Naive thymus-derived CD4-positive, alpha-beta T cell (primary cell): ENCODE results near the gene SIK2. TPM values are rescaled to one million over a fixed set of nuclear protein-coding genes. Genes with fewer than 3 reads are reported as not detected.

ENCODE experiments used
- ATAC-seq: fragments of 150-1000 bp; cut with Tn5 transposase; 2 replicates; pipeline ENCODE4 v1.10.0; 2021; ENCODE audit warnings: mild to moderate bottlenecking, moderate library complexity
- CTCF ChIA-PET: fragments of 350-600 bp; sonication (Branson Sonifier 250); formaldehyde crosslinking; loops from one replicate; lab custom pipeline; 2021; ENCODE audit warnings: antibody characterized with exemption; lab: Charles Lee
- POLR2A ChIA-PET: fragments of 350-600 bp; sonication (Branson Sonifier 250); formaldehyde crosslinking; loops from one replicate; lab custom pipeline; 2021; ENCODE audit warnings: antibody characterized with exemption, inconsistent platforms; lab: Charles Lee
- DNase-seq, 9 donors: peaks; one replicate each; pipeline versions ENCODE4 v3.0.0 to v3.0.0-alpha.2; 2020 to 2022; ENCODE audit warnings: mixed read lengths in 1 of 9
- H3K27ac ChIP-seq: one replicate; pipeline ENCODE4 v1.7.0; 2013; ENCODE audit warnings: mild to moderate bottlenecking, low read depth, low read length, moderate library complexity
- H3K27me3 ChIP-seq, 2 donors: one replicate each; pipeline ENCODE4 v1.7.0; 2013; ENCODE audit warnings: low read length in 2 of 2, mild to moderate bottlenecking in 2 of 2, moderate library complexity in 2 of 2; ENCODE audit not compliant: control insufficient read depth in 2 of 2, insufficient read depth in 2 of 2
- H3K36me3 ChIP-seq, 3 experiments: 1 replicate in 2 of 3; 2 replicates in 1 of 3; pipeline ENCODE4 v1.7.0; 2013; ENCODE audit warnings: low read length in 3 of 3, mild to moderate bottlenecking in 3 of 3, moderate library complexity in 1 of 3; ENCODE audit not compliant: insufficient read depth in 3 of 3, control insufficient read depth in 2 of 3
- H3K4me1 ChIP-seq, 2 donors: one replicate each; pipeline ENCODE4 v1.7.0; 2013; ENCODE audit warnings: low read length in 2 of 2, mild to moderate bottlenecking in 2 of 2, moderate library complexity in 1 of 2; ENCODE audit not compliant: control insufficient read depth in 2 of 2, insufficient read depth in 2 of 2
- H3K4me3 ChIP-seq: 2 replicates; pipeline ENCODE4 v1.7.0; 2013; ENCODE audit warnings: mild to moderate bottlenecking, low read length
- H3K9me3 ChIP-seq, 3 experiments: 1 replicate in 2 of 3; 2 replicates in 1 of 3; pipeline ENCODE4 v1.7.0; 2013; ENCODE audit warnings: low read length in 3 of 3; ENCODE audit not compliant: control insufficient read depth in 2 of 3
- H3K27ac Mint-ChIP-seq, 9 donors: one replicate each; pipeline ENCODE4 v1.8.0; 2020 to 2022; ENCODE audit warnings: mixed read lengths in 9 of 9, mild to moderate bottlenecking in 8 of 9, moderate library complexity in 5 of 9, inconsistent platforms in 2 of 9
- H3K27me3 Mint-ChIP-seq, 5 donors: one replicate each; pipeline ENCODE4 v1.8.0; 2021 to 2022; ENCODE audit warnings: mixed read lengths in 5 of 5, mild to moderate bottlenecking in 1 of 5
- H3K36me3 Mint-ChIP-seq, 5 donors: one replicate each; pipeline ENCODE4 v1.8.0; 2020 to 2022; ENCODE audit warnings: mixed read lengths in 5 of 5, mild to moderate bottlenecking in 3 of 5, inconsistent platforms in 1 of 5
- H3K4me1 Mint-ChIP-seq, 7 donors: one replicate each; pipeline ENCODE4 v1.8.0; 2020 to 2022; ENCODE audit warnings: mixed read lengths in 7 of 7, mild to moderate bottlenecking in 3 of 7, inconsistent platforms in 1 of 7
- H3K4me3 Mint-ChIP-seq, 10 donors: one replicate each; pipeline ENCODE4 v1.8.0; 2020 to 2022; ENCODE audit warnings: mild to moderate bottlenecking in 10 of 10, mixed read lengths in 10 of 10, moderate library complexity in 6 of 10, inconsistent platforms in 2 of 10
- H3K9me3 Mint-ChIP-seq, 11 donors: one replicate each; pipeline ENCODE4 v1.8.0; 2020 to 2022; ENCODE audit warnings: mixed read lengths in 11 of 11, mild to moderate bottlenecking in 4 of 11, inconsistent platforms in 1 of 11, moderate library complexity in 1 of 11
- intact Hi-C, 2 donors: fragments of 100-400 bp; cut with micrococcal nuclease; formaldehyde crosslinking; loops; one replicate each; pipeline ENCODE4 v1.15.1; 2023
- polyA plus RNA-seq, 2 donors: library from polyadenylated mRNA; unstranded; fragments of 300-500 nt; fragmentation: Illumina TruSeq; gene quantifications; one replicate each; pipeline ENCODE4 v1.2.3, GENCODE V29; 2021
- total RNA-seq, 6 experiments: library from RNA in 5 of 6; stranded (reverse) in 5 of 6; gene quantifications; 1 replicate in 5 of 6; 2 replicates in 1 of 6; pipeline ENCODE4 v1.2.3 and lab custom pipeline; 2021 to 2026

Gene SIK2
- total and polyA plus RNA-seq, 7 experiments from 2014 or later: 0.19 to 12.9 (median 9.4) TPM

- Histone ChIP-seq H3K27ac (no peak overlapping the region), H3K36me3 (peaks cover 0 to 4% (median 0%) of the 10 kb centered on the region in 3 experiments), H3K27me3 (no peaks in the 10 kb centered on the region), H3K4me1 (no peaks in the 10 kb centered on the region), H3K4me3 (no peak overlapping the region), H3K9me3 (no peaks in the 10 kb centered on the region)
- no peak for DNase-seq
- H3K27me3 Mint-ChIP-seq: no peaks in the 10 kb centered on the region
- H3K9me3 Mint-ChIP-seq: peaks cover 0 to 2% (median 0%) of the 10 kb centered on the region in 11 donors
- H3K4me1 Mint-ChIP-seq: peaks cover 10 to 48% (median 36%) of the 10 kb centered on the region in 7 donors
- CTCF ChIA-PET: no interaction called here
- no peak overlapping the region for H3K27ac Mint-ChIP-seq
- no peak overlapping the region for H3K4me3 Mint-ChIP-seq
- POLR2A ChIA-PET: no interaction called here
- H3K36me3 Mint-ChIP-seq: peaks cover 8 to 50% (median 37%) of the 10 kb centered on the region in 5 donors
- intact Hi-C loops: no loop called here
- ATAC-seq: no peak
These were observed 35.6 kb downstream of the SIK2 start for GRCh38 chr11:111637885-111638284.

- H3K27ac Mint-ChIP-seq: no peak overlapping the region
- H3K27me3 Mint-ChIP-seq: no peaks in the 10 kb centered on the region
- CTCF ChIA-PET: no interaction called here
These were observed 37.1 kb downstream of the SIK2 start for GRCh38 chr11:111639226-111639925.

GRCh38 chr11:111641339-111642015, 39.2 kb downstream of the SIK2 start:
- ChIA-PET CTCF (no interaction called here), POLR2A (no interaction called here)
- H3K4me3 Mint-ChIP-seq: no peak overlapping the region
- Histone ChIP-seq H3K27ac (no peak overlapping the region), H3K27me3 (no peaks in the 10 kb centered on the region), H3K4me3 (no peak overlapping the region), H3K36me3 (peaks cover 0 to 4% (median 0%) of the 10 kb centered on the region in 3 experiments), H3K4me1 (no peaks in the 10 kb centered on the region), H3K9me3 (no peaks in the 10 kb centered on the region)
- intact Hi-C loops: no loop called here
- DNase-seq: no peak
- no peaks in the 10 kb centered on the region for H3K9me3 Mint-ChIP-seq
- H3K36me3 Mint-ChIP-seq: peaks cover 8 to 41% (median 35%) of the 10 kb centered on the region in 5 donors
- no peaks in the 10 kb centered on the region for H3K27me3 Mint-ChIP-seq
- no peak overlapping the region for H3K27ac Mint-ChIP-seq
- peaks cover 7 to 28% (median 10%) of the 10 kb centered on the region in 7 donors for H3K4me1 Mint-ChIP-seq
- no peak for ATAC-seq

More at GRCh38 chr11:111639226-111639925, 37.1 kb downstream of the SIK2 start:
- DNase-seq (no peak), ATAC-seq (no peak)
- peaks cover 0 to 4% (median 0%) of the 10 kb centered on the region in 3 experiments for H3K36me3 ChIP-seq
- H3K4me3 ChIP-seq: no peak overlapping the region
- Mint-ChIP-seq H3K9me3 (peaks cover 0 to 2% (median 0%) of the 10 kb centered on the region in 11 donors), H3K4me3 (no peak overlapping the region), H3K4me1 (peaks cover 8 to 43% (median 21%) of the 10 kb centered on the region in 7 donors), H3K36me3 (peaks cover 8 to 44% (median 37%) of the 10 kb centered on the region in 5 donors)
- no peaks in the 10 kb centered on the region for H3K4me1 ChIP-seq
- no peaks in the 10 kb centered on the region for H3K9me3 ChIP-seq
- no peaks in the 10 kb centered on the region for H3K27me3 ChIP-seq
- POLR2A ChIA-PET: no interaction called here
- intact Hi-C loops: no loop called here
- no peak overlapping the region for H3K27ac ChIP-seq

DNA sequence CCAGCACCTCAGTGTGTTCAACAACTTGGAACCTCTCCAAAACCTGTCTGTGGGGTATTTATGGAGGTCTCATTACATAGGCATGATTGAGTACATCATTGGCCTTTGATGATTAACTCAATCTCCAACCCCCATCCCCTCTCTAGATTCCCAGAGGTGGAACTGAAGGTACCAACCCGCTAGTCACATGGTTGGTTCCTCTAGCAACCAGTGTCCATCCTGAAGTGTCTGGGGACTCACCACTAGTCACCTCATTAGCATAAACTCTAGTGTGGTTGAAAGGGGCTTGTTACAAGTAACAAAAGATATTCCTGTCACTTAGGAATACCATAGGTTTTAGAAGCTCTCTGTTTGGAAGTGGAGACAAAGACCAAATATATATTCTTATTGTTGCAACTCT, 40.3 kb downstream of the SIK2 start:
- H3K36me3 ChIP-seq: peaks cover 0 to 4% (median 0%) of the 10 kb centered on the region in 3 experiments
- H3K9me3 ChIP-seq: no peaks in the 10 kb centered on the region
- ChIA-PET CTCF (no interaction called here), POLR2A (no interaction called here)
- H3K36me3 Mint-ChIP-seq: peaks cover 8 to 40% (median 35%) of the 10 kb centered on the region in 5 donors
- no peaks in the 10 kb centered on the region for H3K27me3 Mint-ChIP-seq
- DNase-seq (no peak), ATAC-seq (no peak)
- no peak overlapping the region for H3K27ac Mint-ChIP-seq
- no peak overlapping the region for H3K27ac ChIP-seq
- H3K4me3 Mint-ChIP-seq: no peak overlapping the region
- intact Hi-C loops: no loop called here
- no peaks in the 10 kb centered on the region for H3K4me1 ChIP-seq
- peaks cover 7 to 21% (median 10%) of the 10 kb centered on the region in 7 donors for H3K4me1 Mint-ChIP-seq
- H3K9me3 Mint-ChIP-seq: no peaks in the 10 kb centered on the region
- H3K4me3 ChIP-seq: no peak overlapping the region
- H3K27me3 ChIP-seq: no peaks in the 10 kb centered on the region

DNA sequence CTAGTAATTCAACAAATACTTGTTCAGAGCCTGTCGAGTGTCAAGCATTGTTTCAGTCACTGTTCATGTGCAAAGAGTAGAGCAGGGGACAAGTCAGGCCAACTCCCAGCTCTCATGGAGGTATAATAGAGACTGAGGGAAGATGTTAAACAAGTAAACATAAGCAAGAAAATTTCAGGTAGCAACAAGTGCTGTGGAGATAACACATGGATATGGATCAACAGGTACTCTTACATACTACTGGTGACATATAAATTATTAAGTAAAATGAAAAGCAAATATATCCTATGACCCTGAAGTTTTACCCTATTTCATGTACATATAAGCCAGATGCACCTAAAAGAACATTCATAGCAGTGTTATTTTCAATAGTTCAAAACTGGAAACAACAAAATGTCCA, 42.7 kb downstream of the SIK2 start:
- CTCF ChIA-PET: no interaction called here

DNA sequence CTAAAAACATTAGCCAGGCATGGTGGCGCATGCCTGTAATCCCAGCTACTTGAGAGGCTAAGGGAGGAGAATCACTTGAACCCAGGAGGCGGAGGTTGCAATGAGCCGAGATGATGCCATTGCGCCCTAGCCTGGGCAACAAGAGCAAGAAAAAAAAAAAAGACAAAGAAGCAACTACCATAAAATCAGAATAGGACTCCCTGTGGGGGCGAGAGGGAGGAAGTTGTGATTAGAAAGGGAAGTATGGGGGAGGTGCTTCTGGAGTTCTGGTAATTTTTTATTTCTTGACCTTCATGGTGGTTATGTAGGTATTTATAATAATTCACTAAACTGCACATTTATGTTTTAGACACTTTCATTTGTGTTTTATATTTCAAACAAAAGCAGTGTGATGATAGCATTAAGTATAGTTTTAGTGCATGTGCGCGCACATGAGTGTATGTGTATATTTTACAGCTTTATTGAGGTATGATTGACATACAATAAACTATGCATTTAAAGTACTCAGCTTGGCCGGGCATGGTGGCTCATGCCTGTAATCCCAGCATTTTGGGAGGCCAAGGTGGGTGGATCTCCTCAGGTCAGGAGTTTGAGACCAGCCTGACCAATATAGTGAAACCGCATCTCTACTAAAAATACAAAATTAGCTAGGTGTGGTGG, 43.5 kb downstream of the SIK2 start:
- Histone ChIP-seq H3K4me3 (no peak overlapping the region), H3K4me1 (no peaks in the 10 kb centered on the region), H3K9me3 (no peaks in the 10 kb centered on the region), H3K27ac (no peak overlapping the region), H3K27me3 (no peaks in the 10 kb centered on the region), H3K36me3 (peaks cover 0 to 4% (median 0%) of the 10 kb centered on the region in 3 experiments)
- POLR2A ChIA-PET: no interaction called here
- H3K27ac Mint-ChIP-seq: no peak overlapping the region
- ATAC-seq (no peak), DNase-seq (no peak)
- H3K4me1 Mint-ChIP-seq: peaks cover 0 to 15% (median 0%) of the 10 kb centered on the region in 7 donors
- H3K36me3 Mint-ChIP-seq: peaks cover 2 to 27% (median 14%) of the 10 kb centered on the region in 5 donors
- intact Hi-C loops: no loop called here
- no peaks in the 10 kb centered on the region for H3K9me3 Mint-ChIP-seq
- CTCF ChIA-PET: no interaction called here
- no peaks in the 10 kb centered on the region for H3K27me3 Mint-ChIP-seq
- H3K4me3 Mint-ChIP-seq: no peak overlapping the region

More for the DNA sequence above, 42.7 kb downstream of the SIK2 start:
- Histone ChIP-seq H3K27me3 (no peaks in the 10 kb centered on the region), H3K36me3 (peaks cover 0 to 4% (median 0%) of the 10 kb centered on the region in 3 experiments), H3K9me3 (no peaks in the 10 kb centered on the region), H3K4me1 (no peaks in the 10 kb centered on the region), H3K27ac (no peak overlapping the region), H3K4me3 (no peak overlapping the region)
- H3K27ac Mint-ChIP-seq: no peak overlapping the region
- H3K4me3 Mint-ChIP-seq: no peak overlapping the region
- intact Hi-C loops: no loop called here
- peaks cover 0 to 16% (median 0%) of the 10 kb centered on the region in 7 donors for H3K4me1 Mint-ChIP-seq
- peaks cover 2 to 27% (median 19%) of the 10 kb centered on the region in 5 donors for H3K36me3 Mint-ChIP-seq
- ATAC-seq: no peak
- no peak for DNase-seq
- POLR2A ChIA-PET: no interaction called here
- no peaks in the 10 kb centered on the region for H3K27me3 Mint-ChIP-seq
- H3K9me3 Mint-ChIP-seq: no peaks in the 10 kb centered on the region
